Peyer's patch (tissue), 4 donors: ENCODE results near the gene MSH2.

ENCODE experiments used
- CTCF ChIP-seq, 6 experiments: fragments of 450-650 bp in 4 of 6; fragments of 200-600 bp in 2 of 6; sonication (generic) in 1 of 6; IDR thresholded peaks; one replicate each; pipeline ENCODE4 v1.5.1; 2017 to 2019; ENCODE audit warnings: antibody characterized with exemption in 6 of 6, mild to moderate bottlenecking in 3 of 6, moderate library complexity in 1 of 6
- POLR2A ChIP-seq, 2 donors: fragments of 450-650 bp; IDR thresholded peaks; one replicate each; pipeline ENCODE4 v1.5.1; 2017; ENCODE audit warnings: antibody characterized with exemption in 2 of 2, mild to moderate bottlenecking in 2 of 2, moderate library complexity in 2 of 2

- no peak for TF ChIP-seq CTCF (IDR thresholded peaks at IDR 0.05)
- TF ChIP-seq POLR2A (IDR thresholded peaks at IDR 0.05): no peak
Observed at GRCh38 chr2:47531378-47532042, 128.6 kb downstream of the MSH2 start.
